GM12878 (cell line): ENCODE results near the gene POFUT1. TPM values are rescaled to one million over a fixed set of nuclear protein-coding genes. Genes with fewer than 3 reads are reported as not detected.

Experiments used
- ATAC-seq: fragments of 200-7000 bp; cut with Tn5 transposase; 3 replicates; pipeline ENCODE4 v1.9.1; 2020; ENCODE audit warnings: mild to moderate bottlenecking, moderate library complexity
- BruUV-seq: library from RNA; stranded (reverse); fragments of 400-500 nt; replicated peaks from 2 replicates; lab custom pipeline; 2021; lab: Mats Ljungman, UMichigan
- CTCF ChIA-PET: fragments of 300-600 bp; sonication (Branson Sonifier 250); formaldehyde crosslinking; extraction: SDS; loops from one replicate; lab custom pipeline; 2021; ENCODE audit warnings: inconsistent platforms; lab: Yijun Ruan, JAX
- POLR2A ChIA-PET: fragments of 350-600 bp; formaldehyde crosslinking; extraction: SDS; loops from one replicate; lab custom pipeline; 2021; ENCODE audit warnings: inconsistent platforms; lab: Charles Lee
- RAD21 ChIA-PET: fragments of 300-600 bp; sonication (Branson Sonifier 250); formaldehyde crosslinking; loops from one replicate; lab custom pipeline; 2023; ENCODE audit warnings: antibody characterized with exemption; ENCODE audit not compliant: unreplicated experiment; lab: Charles Lee
- SMC1A ChIA-PET: fragments of 300-600 bp; sonication (Branson Sonifier 250); formaldehyde crosslinking; loops from one replicate; lab custom pipeline; 2023; ENCODE audit not compliant: unreplicated experiment, uncharacterized antibody; lab: Charles Lee
- DNase-seq: peaks from one replicate; pipeline ENCODE4 v3.0.0-alpha.2; 2011; ENCODE audit warnings: low read depth, low spot score
- FAIRE-seq: peaks from 3 replicates; lab custom pipeline; 2011; peaks lifted over from hg19 to GRCh38; lab: Jason Lieb, UNC
- H2AFZ ChIP-seq: 2 replicates; pipeline ENCODE4 v1.6.0; 2011; ENCODE audit warnings: low read depth, low read length, control low read depth; ENCODE audit not compliant: control insufficient read depth
- H3K27ac ChIP-seq: 2 replicates; pipeline ENCODE4 v1.5.1; 2011; ENCODE audit warnings: control low read depth; ENCODE audit not compliant: control insufficient read depth, insufficient read depth
- H3K27me3 ChIP-seq, 2 experiments: replicated peaks in 1 of 2; 2 replicates each; pipeline versions ENCODE4 v1.6.0 to v1.6.1; 2011; ENCODE audit warnings: low read length in 1 of 2; ENCODE audit not compliant: control insufficient read depth in 2 of 2, insufficient read depth in 2 of 2
- H3K36me3 ChIP-seq, 2 experiments: 2 replicates each; pipeline ENCODE4 v1.5.1; 2011; ENCODE audit warnings: low read length in 1 of 2; ENCODE audit not compliant: control insufficient read depth in 2 of 2, insufficient read depth in 2 of 2
- H3K4me1 ChIP-seq: 2 replicates; pipeline ENCODE4 v1.6.1; 2011; ENCODE audit warnings: mild to moderate bottlenecking, low read length, moderate library complexity, mixed read lengths; ENCODE audit not compliant: control insufficient read depth, insufficient read depth
- H3K4me2 ChIP-seq: 2 replicates; pipeline ENCODE4 v1.6.0; 2011; ENCODE audit warnings: control low read depth; ENCODE audit not compliant: control insufficient read depth, insufficient read depth
- H3K4me3 ChIP-seq: fragments of 200-600 bp; sonication (generic); 2 replicates; pipeline ENCODE4 v1.5.1; 2016
- H3K79me2 ChIP-seq: 2 replicates; pipeline ENCODE4 v1.6.0; 2011; ENCODE audit warnings: low read length; ENCODE audit not compliant: control insufficient read depth, insufficient read depth
- H3K9ac ChIP-seq: 2 replicates; pipeline ENCODE4 v1.8.0; 2011; ENCODE audit warnings: low read length, control low read depth, mixed read lengths; ENCODE audit not compliant: control insufficient read depth, insufficient read depth
- H3K9me3 ChIP-seq: replicated peaks from 3 replicates; pipeline ENCODE4 v1.5.1; 2011; ENCODE audit warnings: mild to moderate bottlenecking, low read length; ENCODE audit not compliant: control insufficient read depth, insufficient read depth
- H4K20me1 ChIP-seq: 2 replicates; pipeline ENCODE4 v1.6.0; 2011; ENCODE audit not compliant: control insufficient read depth, insufficient read depth
- RB1 ChIP-seq: fragments of 450-650 bp; formaldehyde crosslinking; IDR thresholded peaks from 2 replicates; pipeline ENCODE4 v1.6.1; 2017; ENCODE audit warnings: mild to moderate bottlenecking, borderline replicate concordance
- SPI1 ChIP-seq: IDR thresholded peaks from 2 replicates; pipeline ENCODE4 v1.6.1; 2011; ENCODE audit warnings: low read depth, mild to moderate bottlenecking, low read length, moderate library complexity, borderline replicate concordance; ENCODE audit not compliant: insufficient read depth
- YY1 ChIP-seq: IDR thresholded peaks from 2 replicates; pipeline ENCODE4 v1.6.1; 2011; ENCODE audit warnings: low read depth, mild to moderate bottlenecking, low read length
- WGBS: methylation state at CpG from one replicate; pipeline ENCODE4 v1.1.6; 2016; ENCODE audit warnings: low lambda C conversion rate; ENCODE audit not compliant: insufficient replicate concordance, insufficient coverage; ENCODE audit errors: missing lambda C conversion rate; 5-methylcytosine and 5-hydroxymethylcytosine counted together
- in situ Hi-C: fragments of 300-500 bp; cut with MboI; formaldehyde crosslinking; loops from 9 replicates; pipeline ENCODE4 v1.14.3; 2018; ENCODE audit warnings: mixed read lengths
- intact Hi-C: fragments of 100-400 bp; cut with micrococcal nuclease; formaldehyde crosslinking; loops from one replicate; pipeline ENCODE4 v1.14.2; 2022; ENCODE audit not compliant: unreplicated experiment
- polyA plus RNA-seq, 11 experiments: library from polyadenylated mRNA; depleted of rRNA in 4 of 11; unstranded in 6 of 11; stranded (reverse) in 5 of 11; fragments of >200 nt; fragmentation: Nextera tagmentation in 4 of 11; fragmentation: Illumina TruSeq in 1 of 11; extraction: Ambion mirVana in 4 of 11; extraction: Trizol in 1 of 11; gene quantifications; 1 replicate in 1 of 11; 2 replicates in 10 of 11; pipeline versions ENCODE4 v1.2.1 to v1.2.3, GENCODE V29; 2011 to 2016; ENCODE audit warnings: inconsistent platforms in 2 of 11, missing spikeins in 2 of 11, low read depth in 1 of 11
- total RNA-seq, 4 experiments: library from RNA; depleted of rRNA in 3 of 4; stranded (reverse); fragments of >200 nt in 3 of 4; fragmentation: Illumina TruSeq in 1 of 4; extraction: Trizol in 1 of 4; gene quantifications; 2 replicates each; pipeline versions ENCODE4 v1.2.1 to v1.2.3, GENCODE V29; 2013 to 2021
- TF ChIP-seq, protein P1 (sequence below): fragments of 450-650 bp; IDR thresholded peaks from 2 replicates; pipeline ENCODE4 v1.6.1; 2017; ENCODE audit warnings: mild to moderate bottlenecking, moderate library complexity

Gene POFUT1
- total and polyA plus RNA-seq, 10 of the 15 experiments (the other 5 are each of a cell fraction or from before 2014, with no cell fraction given), result 2.6 to 33.4 (median 23.1) TPM

DNA sequence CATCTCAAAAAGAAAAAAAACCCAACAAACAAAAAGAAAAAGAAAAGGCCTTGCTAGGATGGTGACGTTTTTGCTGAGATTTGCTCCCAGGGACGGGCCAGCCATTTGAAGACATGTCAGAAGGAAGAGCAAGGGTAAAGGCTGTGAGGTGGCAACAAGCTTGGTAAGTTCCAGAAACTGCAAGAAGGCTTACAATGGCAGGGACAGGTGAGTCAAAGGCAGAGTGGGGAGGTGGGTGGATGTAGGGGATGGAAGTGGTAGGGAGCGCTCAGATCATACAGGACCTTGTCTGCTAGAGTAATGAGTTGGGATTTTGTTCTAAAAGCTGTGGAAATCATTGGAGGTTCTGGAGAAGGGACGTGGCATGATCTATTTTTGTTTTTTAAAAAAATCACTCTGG lies 74.0 kb downstream of the POFUT1 start:
- no peaks in the 10 kb centered on the region for H3K27me3 ChIP-seq
- FAIRE-seq (no peak), ATAC-seq (no peak), DNase-seq (no peak)
- ChIA-PET CTCF (no interaction called here), POLR2A (interaction anchor here (0.6 kb wide), 1 partner anchor 110 kb away, joined by 3 read pairs; no protein-coding TSS in a partner anchor), SMC1A (interaction anchor here (1.0 to 1.1 kb wide), 3 partner anchors 10 to 78 kb away, joined by 3 to 4 read pairs (median 3); no protein-coding TSS in a partner anchor), RAD21 (interaction anchor here (1.4 kb wide), 1 partner anchor 50 kb away, joined by 3 read pairs; no protein-coding TSS in a partner anchor)
- 0 out of 4 replicates have a peak, but pooled peaks cover 0 to 3% of the 10 kb centered on the region in 2 experiments for H3K36me3 ChIP-seq
- BruUV-seq, result no TSS peak
- no peak overlapping the region for H3K9ac ChIP-seq
- 0 out of 2 replicates have a peak overlapping the region, but pooled peaks have one; percentile 41 for H3K4me2 ChIP-seq
- no peak overlapping the region for H2AFZ ChIP-seq
- H4K20me1 ChIP-seq, result no peaks in the 10 kb centered on the region
- peaks cover 58% of the 10 kb centered on the region for H3K79me2 ChIP-seq
- no peaks in the 10 kb centered on the region; the same call in 2 of the 3 replicates for H3K9me3 ChIP-seq
- H3K4me1 ChIP-seq, result peaks cover 30% of the 10 kb centered on the region
- intact Hi-C loops (no loop called here), in situ Hi-C loops (no loop called here)
- no peak overlapping the region for H3K4me3 ChIP-seq
- WGBS, result 80% methylated on average over 4 of the region's 4 CpGs
- TF ChIP-seq RB1 (no peak), YY1 (no peak), SPI1 (no peak)
- TF ChIP-seq, protein P1, sequence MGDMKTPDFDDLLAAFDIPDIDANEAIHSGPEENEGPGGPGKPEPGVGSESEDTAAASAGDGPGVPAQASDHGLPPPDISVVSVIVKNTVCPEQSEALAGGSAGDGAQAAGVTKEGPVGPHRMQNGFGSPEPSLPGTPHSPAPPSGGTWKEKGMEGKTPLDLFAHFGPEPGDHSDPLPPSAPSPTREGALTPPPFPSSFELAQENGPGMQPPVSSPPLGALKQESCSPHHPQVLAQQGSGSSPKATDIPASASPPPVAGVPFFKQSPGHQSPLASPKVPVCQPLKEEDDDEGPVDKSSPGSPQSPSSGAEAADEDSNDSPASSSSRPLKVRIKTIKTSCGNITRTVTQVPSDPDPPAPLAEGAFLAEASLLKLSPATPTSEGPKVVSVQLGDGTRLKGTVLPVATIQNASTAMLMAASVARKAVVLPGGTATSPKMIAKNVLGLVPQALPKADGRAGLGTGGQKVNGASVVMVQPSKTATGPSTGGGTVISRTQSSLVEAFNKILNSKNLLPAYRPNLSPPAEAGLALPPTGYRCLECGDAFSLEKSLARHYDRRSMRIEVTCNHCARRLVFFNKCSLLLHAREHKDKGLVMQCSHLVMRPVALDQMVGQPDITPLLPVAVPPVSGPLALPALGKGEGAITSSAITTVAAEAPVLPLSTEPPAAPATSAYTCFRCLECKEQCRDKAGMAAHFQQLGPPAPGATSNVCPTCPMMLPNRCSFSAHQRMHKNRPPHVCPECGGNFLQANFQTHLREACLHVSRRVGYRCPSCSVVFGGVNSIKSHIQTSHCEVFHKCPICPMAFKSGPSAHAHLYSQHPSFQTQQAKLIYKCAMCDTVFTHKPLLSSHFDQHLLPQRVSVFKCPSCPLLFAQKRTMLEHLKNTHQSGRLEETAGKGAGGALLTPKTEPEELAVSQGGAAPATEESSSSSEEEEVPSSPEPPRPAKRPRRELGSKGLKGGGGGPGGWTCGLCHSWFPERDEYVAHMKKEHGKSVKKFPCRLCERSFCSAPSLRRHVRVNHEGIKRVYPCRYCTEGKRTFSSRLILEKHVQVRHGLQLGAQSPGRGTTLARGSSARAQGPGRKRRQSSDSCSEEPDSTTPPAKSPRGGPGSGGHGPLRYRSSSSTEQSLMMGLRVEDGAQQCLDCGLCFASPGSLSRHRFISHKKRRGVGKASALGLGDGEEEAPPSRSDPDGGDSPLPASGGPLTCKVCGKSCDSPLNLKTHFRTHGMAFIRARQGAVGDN, result no peak
- no peak overlapping the region for H3K27ac ChIP-seq
